MCF 10A (cell line): Measurements from ENCODE around the gene FIGN. TPM values are rescaled to one million over a fixed set of nuclear protein-coding genes. Genes with fewer than 3 reads are reported as not detected.

Experiments used
- BruUV-seq: library from RNA; stranded (reverse); fragments of 400-500 nt; replicated peaks from 2 replicates; lab custom pipeline; 2021; lab: Mats Ljungman, UMichigan
- CTCF ChIA-PET: fragments of 300-600 bp; sonication (Branson Sonifier 250); formaldehyde crosslinking; extraction: SDS; loops from one replicate; lab custom pipeline; 2021; ENCODE audit warnings: antibody characterized with exemption, inconsistent platforms; lab: Yijun Ruan, JAX
- POLR2A ChIA-PET: fragments of 300-600, 350-650 bp; sonication (Branson Sonifier 250); formaldehyde crosslinking; extraction: SDS; loops from one replicate; lab custom pipeline; 2020; ENCODE audit warnings: antibody characterized with exemption, inconsistent platforms; lab: Yijun Ruan, JAX
- DNase-seq: peaks from one replicate; pipeline ENCODE4 v3.0.0-alpha.2; 2018; ENCODE audit not compliant: unreplicated experiment
- H3K27ac Mint-ChIP-seq: one replicate; pipeline ENCODE4 v1.8.0; 2022; ENCODE audit warnings: mild to moderate bottlenecking, low read depth, mixed read lengths; ENCODE audit not compliant: unreplicated experiment
- H3K27me3 Mint-ChIP-seq: one replicate; pipeline ENCODE4 v1.8.0; 2022; ENCODE audit warnings: mixed read lengths; ENCODE audit not compliant: insufficient read depth, unreplicated experiment
- H3K36me3 Mint-ChIP-seq: one replicate; pipeline ENCODE4 v1.8.0; 2022; ENCODE audit warnings: mild to moderate bottlenecking, moderate library complexity, mixed read lengths; ENCODE audit not compliant: insufficient read depth, unreplicated experiment
- H3K4me1 Mint-ChIP-seq: one replicate; pipeline ENCODE4 v1.8.0; 2022; ENCODE audit warnings: mixed read lengths; ENCODE audit not compliant: insufficient read depth, unreplicated experiment
- H3K4me3 Mint-ChIP-seq: one replicate; pipeline ENCODE4 v1.8.0; 2022; ENCODE audit warnings: mild to moderate bottlenecking, moderate library complexity, mixed read lengths; ENCODE audit not compliant: unreplicated experiment
- H3K9me3 Mint-ChIP-seq: one replicate; pipeline ENCODE4 v1.8.0; 2022; ENCODE audit warnings: mixed read lengths; ENCODE audit not compliant: unreplicated experiment
- CTCF ChIP-seq: fragments of 200-600 bp; IDR thresholded peaks from one replicate; pipeline ENCODE4 v1.8.0; 2022; ENCODE audit warnings: antibody characterized with exemption, mild to moderate bottlenecking; ENCODE audit not compliant: unreplicated experiment
- intact Hi-C: fragments of 100-400 bp; cut with micrococcal nuclease; formaldehyde crosslinking; loops from 2 replicates; pipeline ENCODE4 v1.14.1; 2022
- total RNA-seq: library from RNA; stranded (reverse); gene quantifications from 2 replicates; pipeline ENCODE4 v1.2.3, GENCODE V29; 2022

Gene FIGN
- total RNA-seq, 1 experiment from 2014 or later = 11.7 TPM

- CTCF ChIA-PET = no interaction called here
- TF ChIP-seq CTCF = no peak
- Mint-ChIP-seq H3K4me1 (peaks cover 28% of the 10 kb centered on the region), H3K27ac (peak overlapping the region; percentile 94), H3K36me3 (no peaks in the 10 kb centered on the region), H3K27me3 (no peaks in the 10 kb centered on the region), H3K9me3 (peaks cover 10% of the 10 kb centered on the region), H3K4me3 (no peak overlapping the region)
- intact Hi-C loops = no loop called here
- DNase-seq = no peak
- POLR2A ChIA-PET = no interaction called here
- no TSS peak for BruUV-seq
Observed at GRCh38 chr2:163771596-163771995, 35.8 kb upstream of the FIGN start.

- intact Hi-C loops = no loop called here
- Mint-ChIP-seq H3K27ac (no peak overlapping the region), H3K9me3 (peaks cover 10% of the 10 kb centered on the region), H3K4me3 (no peak overlapping the region), H3K36me3 (no peaks in the 10 kb centered on the region), H3K27me3 (no peaks in the 10 kb centered on the region), H3K4me1 (peaks cover 16% of the 10 kb centered on the region)
- TF ChIP-seq CTCF = no peak
- DNase-seq = no peak
- ChIA-PET CTCF (no interaction called here), POLR2A (interaction anchor here (0.6 kb wide), 1 partner anchor 1044 kb away, joined by 3 read pairs; no protein-coding TSS in a partner anchor)
- no TSS peak for BruUV-seq
Observed at GRCh38 chr2:163768881-163769695, 33.3 kb upstream of the FIGN start.

GRCh38 chr2:163767097-163767496, 31.3 kb upstream of the FIGN start:
- BruUV-seq = no TSS peak
- intact Hi-C loops = no loop called here
- H3K9me3 Mint-ChIP-seq = peaks cover 4% of the 10 kb centered on the region

More at GRCh38 chr2:163767097-163767496, 31.3 kb upstream of the FIGN start:
- no peaks in the 10 kb centered on the region for H3K27me3 Mint-ChIP-seq
- TF ChIP-seq CTCF = no peak
- H3K4me3 Mint-ChIP-seq = no peak overlapping the region
- ChIA-PET CTCF (no interaction called here), POLR2A (interaction anchor here (0.9 to 1.4 kb wide), 3 partner anchors 9 to 64 kb away, joined by 3 to 5 read pairs (median 3); no protein-coding TSS in a partner anchor)
- H3K36me3 Mint-ChIP-seq = no peaks in the 10 kb centered on the region
- H3K27ac Mint-ChIP-seq = no peak overlapping the region
- H3K4me1 Mint-ChIP-seq = peaks cover 12% of the 10 kb centered on the region
- DNase-seq = no peak
